GM19023 (cell line): ENCODE data around the gene PACS2.

Source experiments
- ATAC-seq: cut with Tn5 transposase; IDR thresholded peaks from one replicate; pipeline ENCODE4 v1.9.1; 2021; ENCODE audit warnings: mild to moderate bottlenecking, moderate library complexity; ENCODE audit not compliant: unreplicated experiment

The PACS2 gene

GRCh38 chr14:105366386-105367074 is 52.0 kb downstream of the PACS2 start:
- ATAC-seq = no peak

- no peak for ATAC-seq
Measured at GRCh38 chr14:105367116-105368031, 52.8 kb downstream of the PACS2 start.

GRCh38 chr14:105368032-105368417 is 53.5 kb downstream of the PACS2 start:
- no peak for ATAC-seq

- ATAC-seq = no peak
Measured at GRCh38 chr14:105368426-105368825, 53.9 kb downstream of the PACS2 start.

- ATAC-seq = no peak
Measured at GRCh38 chr14:105368910-105369652, 54.5 kb downstream of the PACS2 start.

GRCh38 chr14:105369653-105370040 is 55.1 kb downstream of the PACS2 start:
- no peak for ATAC-seq

GRCh38 chr14:105374389-105374788 is 59.8 kb downstream of the PACS2 start:
- ATAC-seq = no peak

- no peak for ATAC-seq
Measured at GRCh38 chr14:105375635-105376057, 61.1 kb downstream of the PACS2 start.

GRCh38 chr14:105376521-105377440 is 62.2 kb downstream of the PACS2 start:
- ATAC-seq = no peak

GRCh38 chr14:105377555-105378182 is 63.1 kb downstream of the PACS2 start:
- no peak for ATAC-seq

- no peak for ATAC-seq
Measured at GRCh38 chr14:105378199-105378598, 63.7 kb downstream of the PACS2 start.

GRCh38 chr14:105378873-105379685 is 64.5 kb downstream of the PACS2 start:
- no peak for ATAC-seq

- no peak for ATAC-seq
Measured at GRCh38 chr14:105379946-105380345, 65.4 kb downstream of the PACS2 start.

GRCh38 chr14:105380756-105381155 is 66.2 kb downstream of the PACS2 start:
- no peak for ATAC-seq

- ATAC-seq = no peak
Measured at GRCh38 chr14:105381446-105382342, 67.1 kb downstream of the PACS2 start.

- ATAC-seq = no peak
Measured at GRCh38 chr14:105382343-105383082, 68.0 kb downstream of the PACS2 start.

GRCh38 chr14:105383083-105383730 is 68.7 kb downstream of the PACS2 start:
- ATAC-seq = no peak
